WI38 (cell line): ENCODE data around the gene FBXL7.

ENCODE experiments used
- H3K4me3 ChIP-seq: 2 replicates; pipeline ENCODE4 v1.5.1; 2011; ENCODE audit warnings: low read depth, mild to moderate bottlenecking, control low read depth, low read length
- CTCF ChIP-seq: IDR thresholded peaks from 2 replicates; pipeline ENCODE4 v1.5.1; 2012; ENCODE audit warnings: low read depth, mild to moderate bottlenecking, control low read depth, low read length

FBXL7 gene

GRCh38 chr5:15564957-15565356 lies 65.0 kb downstream of the FBXL7 start:
- no peak for TF ChIP-seq CTCF

GRCh38 chr5:15566306-15566705 lies 66.3 kb downstream of the FBXL7 start:
- TF ChIP-seq CTCF = no peak
- no peak overlapping the region for H3K4me3 ChIP-seq

More at GRCh38 chr5:15564957-15565356, 65.0 kb downstream of the FBXL7 start:
- no peak overlapping the region for H3K4me3 ChIP-seq

GRCh38 chr5:15566789-15567188 lies 66.8 kb downstream of the FBXL7 start:
- no peak for TF ChIP-seq CTCF
- no peak overlapping the region for H3K4me3 ChIP-seq

GRCh38 chr5:15570491-15570890 lies 70.5 kb downstream of the FBXL7 start:
- no peak for TF ChIP-seq CTCF
- no peak overlapping the region for H3K4me3 ChIP-seq

- no peak overlapping the region for H3K4me3 ChIP-seq
- TF ChIP-seq CTCF = no peak
Observed at GRCh38 chr5:15571081-15571480, 71.1 kb downstream of the FBXL7 start.

- no peak for TF ChIP-seq CTCF
- H3K4me3 ChIP-seq = no peak overlapping the region
Observed at GRCh38 chr5:15571618-15572017, 71.6 kb downstream of the FBXL7 start.

- no peak for TF ChIP-seq CTCF
- no peak overlapping the region for H3K4me3 ChIP-seq
Observed at GRCh38 chr5:15573590-15573989, 73.6 kb downstream of the FBXL7 start.
